ENCODE data around the gene ALDH4A1.

The ALDH4A1 gene

GRCh38 chr1:18902523-18903290 lies at the start of gene ALDH4A1:
TSS of gene ALDH4A1 (minus strand) at chr1:18902555. CDS start at chr1:18902523, 32 bp downstream.
- DNase-seq: peak; percentile 96

GRCh38 chr1:18951818-18952391 lies 49.5 kb upstream of the ALDH4A1 start:
- DNase-seq: peak; percentile 88 to 90

GRCh38 chr1:18951416-18951815 lies 49.1 kb upstream of the ALDH4A1 start:
- peak; percentile 45 to 67 for DNase-seq

GRCh38 chr1:18950401-18951026 lies 48.2 kb upstream of the ALDH4A1 start:
- DNase-seq: peak; percentile 60 to 69

GRCh38 chr1:18949686-18950400 lies 47.5 kb upstream of the ALDH4A1 start:
- DNase-seq: peak in 1 of 2 donors; percentile 37

- no peak for DNase-seq
Measured at GRCh38 chr1:18948913-18949685, 46.7 kb upstream of the ALDH4A1 start.

- peak; percentile 68 to 80 for DNase-seq
Measured at GRCh38 chr1:18948048-18948912, 45.9 kb upstream of the ALDH4A1 start.

GRCh38 chr1:18947570-18947969 lies 45.2 kb upstream of the ALDH4A1 start:
- no peak for DNase-seq

- no peak for DNase-seq
Measured at GRCh38 chr1:18946550-18947381, 44.4 kb upstream of the ALDH4A1 start.

- DNase-seq: no peak
Measured at GRCh38 chr1:18945401-18945849, 43.1 kb upstream of the ALDH4A1 start.

GRCh38 chr1:18944810-18945209 lies 42.5 kb upstream of the ALDH4A1 start:
- no peak for DNase-seq

- DNase-seq: no peak
Measured at GRCh38 chr1:18943914-18944572, 41.7 kb upstream of the ALDH4A1 start.

GRCh38 chr1:18943162-18943561 lies 40.8 kb upstream of the ALDH4A1 start:
- DNase-seq: no peak

GRCh38 chr1:18942340-18942739 lies 40.0 kb upstream of the ALDH4A1 start:
- no peak for DNase-seq

- no peak for DNase-seq
Measured at GRCh38 chr1:18941221-18942141, 39.1 kb upstream of the ALDH4A1 start.

GRCh38 chr1:18940303-18941020 lies 38.1 kb upstream of the ALDH4A1 start:
- DNase-seq: no peak

GRCh38 chr1:18939398-18940302 lies 37.3 kb upstream of the ALDH4A1 start:
- DNase-seq: no peak
